ENCODE results near the gene KIF23. TPM values are rescaled to one million over a fixed set of nuclear protein-coding genes. Genes with fewer than 3 reads are reported as not detected.

The KIF23 gene
- total RNA-seq, 1 experiment from 2014 or later = 74.2 TPM

GRCh38 chr15:69417581-69417980 lies 3.4 kb downstream of the KIF23 start:
- H3K27ac Mint-ChIP-seq (ENCODE audit: unreplicated experiment) = no peak overlapping the region
- H3K9me3 Mint-ChIP-seq (ENCODE audit: unreplicated experiment) = no peaks in the 10 kb centered on the region
- no peak for DNase-seq
- Histone ChIP-seq H3K4me3 (ENCODE audit: low read depth, low read length) (no peak overlapping the region), H3K4me1 (peaks cover 18% of the 10 kb centered on the region), H3K9me3 (no peaks in the 10 kb centered on the region; the same call in 1 of the 2 replicates), H3K36me3 (ENCODE audit: control insufficient read depth, insufficient read depth, low read length) (no peaks in the 10 kb centered on the region), H3K27me3 (replicated peaks; ENCODE audit: control insufficient read depth, insufficient read depth, low read length) (no peaks in the 10 kb centered on the region)
- BruUV-seq (replicated peaks) = no TSS peak
- ChIA-PET POLR2A (interaction anchor here (0.9 kb wide), 1 partner anchor 35 kb away, joined by 3 read pairs; the partner anchor contains the start of gene RPLP1), CTCF (no interaction called here)
- no peaks in the 10 kb centered on the region for H3K27me3 Mint-ChIP-seq (ENCODE audit: insufficient read depth, unreplicated experiment)
- TF ChIP-seq CTCF (IDR thresholded peaks at IDR 0.05; ENCODE audit: insufficient read depth in 1 of 2, low read depth in 1 of 2, low read length in 1 of 2, severe bottlenecking in 1 of 2, unreplicated experiment in 1 of 2) = no peak
- H3K4me1 Mint-ChIP-seq (ENCODE audit: low read depth, unreplicated experiment) = no peaks in the 10 kb centered on the region
- H3K36me3 Mint-ChIP-seq (ENCODE audit: insufficient read depth, unreplicated experiment) = peaks cover 62% of the 10 kb centered on the region
- no peak overlapping the region for H3K4me3 Mint-ChIP-seq (ENCODE audit: unreplicated experiment)
- intact Hi-C loops (cut with micrococcal nuclease; ENCODE audit: unreplicated experiment) = no loop called here

DNA sequence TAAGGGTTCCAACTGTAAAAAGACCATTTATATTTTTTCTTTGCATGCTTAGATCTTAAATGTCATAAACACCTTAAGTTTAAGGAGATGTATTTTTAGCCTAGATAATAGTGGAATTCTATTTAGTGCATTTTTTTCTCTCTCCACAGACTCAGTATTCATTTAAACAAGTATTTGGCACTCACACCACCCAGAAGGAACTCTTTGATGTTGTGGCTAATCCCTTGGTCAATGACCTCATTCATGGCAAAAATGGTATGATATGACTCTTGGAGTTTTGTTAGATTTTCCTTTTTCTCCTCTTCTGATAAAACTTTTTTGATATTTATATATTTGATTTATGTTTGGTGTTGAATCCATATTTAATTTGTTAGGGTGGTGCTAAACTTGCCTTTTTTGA lies 7.3 kb downstream of the KIF23 start:
- BruUV-seq (replicated peaks) = no TSS peak
- Histone ChIP-seq H3K9me3 (no peaks in the 10 kb centered on the region; the same call in 1 of the 2 replicates), H3K36me3 (ENCODE audit: control insufficient read depth, insufficient read depth, low read length) (peaks cover 3% of the 10 kb centered on the region; the same call in 1 of the 2 replicates), H3K4me3 (ENCODE audit: low read depth, low read length) (no peak overlapping the region), H3K27me3 (replicated peaks; ENCODE audit: control insufficient read depth, insufficient read depth, low read length) (no peaks in the 10 kb centered on the region), H3K4me1 (no peaks in the 10 kb centered on the region)
- intact Hi-C loops (cut with micrococcal nuclease; ENCODE audit: unreplicated experiment) = no loop called here
- POLR2A ChIA-PET = no interaction called here
- no peaks in the 10 kb centered on the region for H3K27me3 Mint-ChIP-seq (ENCODE audit: insufficient read depth, unreplicated experiment)
- no peak overlapping the region for H3K27ac Mint-ChIP-seq (ENCODE audit: unreplicated experiment)
- no peak for DNase-seq
- H3K4me1 Mint-ChIP-seq (ENCODE audit: low read depth, unreplicated experiment) = no peaks in the 10 kb centered on the region
- H3K4me3 Mint-ChIP-seq (ENCODE audit: unreplicated experiment) = no peak overlapping the region
- peaks cover 77% of the 10 kb centered on the region for H3K36me3 Mint-ChIP-seq (ENCODE audit: insufficient read depth, unreplicated experiment)
- CTCF ChIA-PET = no interaction called here
- no peaks in the 10 kb centered on the region for H3K9me3 Mint-ChIP-seq (ENCODE audit: unreplicated experiment)
- TF ChIP-seq CTCF (IDR thresholded peaks at IDR 0.05; ENCODE audit: insufficient read depth in 1 of 2, low read depth in 1 of 2, low read length in 1 of 2, severe bottlenecking in 1 of 2, unreplicated experiment in 1 of 2) = no peak

GRCh38 chr15:69422336-69422895 lies 8.3 kb downstream of the KIF23 start:
- Mint-ChIP-seq H3K27me3 (ENCODE audit: insufficient read depth, unreplicated experiment) (no peaks in the 10 kb centered on the region), H3K4me3 (ENCODE audit: unreplicated experiment) (no peak overlapping the region), H3K27ac (ENCODE audit: unreplicated experiment) (no peak overlapping the region), H3K9me3 (ENCODE audit: unreplicated experiment) (no peaks in the 10 kb centered on the region), H3K4me1 (ENCODE audit: low read depth, unreplicated experiment) (no peaks in the 10 kb centered on the region), H3K36me3 (ENCODE audit: insufficient read depth, unreplicated experiment) (peaks cover 77% of the 10 kb centered on the region)
- intact Hi-C loops (cut with micrococcal nuclease; ENCODE audit: unreplicated experiment) = no loop called here
- Histone ChIP-seq H3K9me3 (no peaks in the 10 kb centered on the region; the same call in 1 of the 2 replicates), H3K4me3 (ENCODE audit: low read depth, low read length) (no peak overlapping the region), H3K4me1 (no peaks in the 10 kb centered on the region), H3K36me3 (ENCODE audit: control insufficient read depth, insufficient read depth, low read length) (peaks cover 3% of the 10 kb centered on the region; the same call in 1 of the 2 replicates), H3K27me3 (replicated peaks; ENCODE audit: control insufficient read depth, insufficient read depth, low read length) (no peaks in the 10 kb centered on the region)
- ChIA-PET CTCF (no interaction called here), POLR2A (interaction anchor here (0.7 kb wide), 1 partner anchor 8 kb away, joined by 5 read pairs; the partner anchor contains the start of gene KIF23)
- no TSS peak for BruUV-seq (replicated peaks)
- no peak for TF ChIP-seq CTCF (IDR thresholded peaks at IDR 0.05; ENCODE audit: insufficient read depth in 1 of 2, low read depth in 1 of 2, low read length in 1 of 2, severe bottlenecking in 1 of 2, unreplicated experiment in 1 of 2)
- no peak for DNase-seq

Data from Caco-2 (cell line).